ENCODE measurements around the gene CLEC4C.

The CLEC4C gene

GRCh38 chr12:7695237-7695560 is 52.0 kb downstream of the CLEC4C start:
- H3K9me3 Mint-ChIP-seq (ENCODE audit: low read depth), result no peaks in the 10 kb centered on the region
- no peak overlapping the region for H3K4me3 Mint-ChIP-seq
- peaks cover 8% of the 10 kb centered on the region for H3K4me1 Mint-ChIP-seq (ENCODE audit: low read depth)
- H3K27me3 Mint-ChIP-seq, result peaks cover 6% of the 10 kb centered on the region
- H3K36me3 Mint-ChIP-seq, result peaks cover 4% of the 10 kb centered on the region
- H3K27ac Mint-ChIP-seq, result no peak overlapping the region

DNA sequence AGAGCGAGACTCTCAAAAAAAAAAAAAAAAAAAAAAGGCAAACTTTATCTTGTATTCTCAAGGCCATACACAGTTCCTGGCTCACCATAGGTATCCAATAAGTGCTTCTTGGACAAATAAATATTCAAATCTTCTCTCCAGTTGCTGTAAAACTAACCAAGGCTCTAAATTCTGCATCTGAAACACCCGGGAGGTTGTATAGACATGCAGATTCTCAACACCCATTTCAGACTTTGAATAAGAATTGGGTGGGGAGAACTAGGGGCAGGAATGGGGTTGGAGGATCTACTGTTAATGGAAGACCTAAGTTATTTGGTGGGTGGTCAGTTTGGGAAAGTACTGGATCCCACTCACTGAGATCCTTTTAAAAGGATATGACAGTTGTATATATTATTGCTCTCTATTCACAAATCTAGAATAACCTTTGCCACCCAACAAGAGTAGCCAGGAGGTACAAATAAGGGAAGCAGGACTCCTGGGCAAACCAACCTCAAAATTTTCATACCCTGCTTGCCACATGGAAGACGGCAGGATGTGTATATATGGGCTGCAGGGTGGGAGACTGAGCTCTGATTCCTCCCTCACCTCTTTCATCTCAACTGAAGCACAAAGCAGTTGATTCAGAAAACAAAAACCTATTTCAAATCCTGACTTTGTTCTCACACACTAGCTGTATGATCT is 52.5 kb downstream of the CLEC4C start:
- peaks cover 8% of the 10 kb centered on the region for H3K4me1 Mint-ChIP-seq (ENCODE audit: low read depth)
- peaks cover 4% of the 10 kb centered on the region for H3K36me3 Mint-ChIP-seq
- H3K27me3 Mint-ChIP-seq, result peaks cover 6% of the 10 kb centered on the region
- H3K9me3 Mint-ChIP-seq (ENCODE audit: low read depth), result no peaks in the 10 kb centered on the region
- no peak overlapping the region for H3K4me3 Mint-ChIP-seq
- H3K27ac Mint-ChIP-seq, result no peak overlapping the region

DNA sequence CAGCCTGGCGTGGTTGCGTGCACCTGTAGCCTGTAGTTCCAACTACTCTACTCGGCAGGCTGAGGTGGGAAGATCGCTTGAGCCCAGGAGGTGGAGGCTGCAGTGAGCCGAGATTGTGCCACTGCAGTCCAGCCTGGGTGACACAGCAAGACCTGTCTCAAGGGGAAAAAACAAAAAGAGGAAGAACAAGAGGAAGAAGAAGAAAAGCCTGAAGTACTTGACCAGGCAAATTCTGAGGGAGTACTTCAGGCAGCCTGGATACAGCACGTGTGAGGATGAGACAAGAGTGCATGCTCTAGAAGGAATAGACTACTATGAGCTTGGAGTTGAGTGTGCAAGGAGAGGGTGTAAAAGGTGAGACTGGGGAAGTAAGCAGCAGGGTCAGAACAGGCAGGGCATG is 53.4 kb downstream of the CLEC4C start:
- H3K27ac Mint-ChIP-seq, result no peak overlapping the region
- H3K36me3 Mint-ChIP-seq, result peaks cover 4% of the 10 kb centered on the region
- H3K9me3 Mint-ChIP-seq (ENCODE audit: low read depth), result no peaks in the 10 kb centered on the region
- H3K27me3 Mint-ChIP-seq, result peaks cover 6% of the 10 kb centered on the region
- H3K4me1 Mint-ChIP-seq (ENCODE audit: low read depth), result peaks cover 8% of the 10 kb centered on the region
- H3K4me3 Mint-ChIP-seq, result no peak overlapping the region

DNA sequence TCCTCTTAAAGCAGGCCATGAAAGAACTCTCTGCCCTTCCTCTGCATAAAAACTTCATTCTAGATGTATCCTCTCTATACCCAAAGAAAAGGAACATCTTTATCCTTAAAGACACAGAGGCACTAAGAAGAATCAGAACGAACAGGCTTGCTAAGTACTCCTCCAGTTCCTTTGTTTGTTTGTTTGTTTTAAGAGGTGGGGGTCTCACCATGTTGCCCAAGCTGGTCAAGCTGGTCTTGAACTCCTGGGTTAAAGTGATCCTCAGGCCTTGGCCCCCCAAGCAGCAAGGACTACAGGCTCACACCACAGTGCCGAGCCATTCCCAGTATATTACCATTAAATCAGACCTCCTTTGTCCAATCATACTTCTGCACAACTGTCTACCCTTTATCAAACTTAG is 65.6 kb downstream of the CLEC4C start:
- Mint-ChIP-seq H3K27me3 (no peaks in the 10 kb centered on the region), H3K4me3 (no peak overlapping the region), H3K36me3 (no peaks in the 10 kb centered on the region), H3K27ac (no peak overlapping the region), H3K4me1 (ENCODE audit: low read depth) (peaks cover 4% of the 10 kb centered on the region), H3K9me3 (ENCODE audit: low read depth) (no peaks in the 10 kb centered on the region)
